ENCODE measurements around the gene TTLL11. TPM values are rescaled to one million over a fixed set of nuclear protein-coding genes. Genes with fewer than 3 reads are reported as not detected.
A peak's percentile ranks its signal among the peaks of the same experiment; 100 is the strongest.

Gene TTLL11
- total RNA-seq, 1 experiment from 2014 or later = 3.8 TPM

GRCh38 chr9:122109035-122109813 is 16.1 kb upstream of the TTLL11 start:
- H3K27ac ChIP-seq = no peak overlapping the region
- no peak overlapping the region for H3K4me3 ChIP-seq
- no peak for DNase-seq (ENCODE audit: low read depth in 1 of 2, low spot score in 2 of 2)
- H3K4me1 ChIP-seq (replicated peaks) = no peaks in the 10 kb centered on the region
- no peaks in the 10 kb centered on the region for H3K27me3 ChIP-seq (replicated peaks)
- H3K36me3 ChIP-seq = no peaks in the 10 kb centered on the region
- H3K9me3 ChIP-seq (replicated peaks) = no peaks in the 10 kb centered on the region

GRCh38 chr9:122107291-122107805 is 14.2 kb upstream of the TTLL11 start:
- Histone ChIP-seq H3K4me3 (no peak overlapping the region), H3K27me3 (replicated peaks) (no peaks in the 10 kb centered on the region), H3K27ac (no peak overlapping the region), H3K4me1 (replicated peaks) (no peaks in the 10 kb centered on the region), H3K36me3 (no peaks in the 10 kb centered on the region), H3K9me3 (replicated peaks) (no peaks in the 10 kb centered on the region)
- no peak for DNase-seq (ENCODE audit: low read depth in 1 of 2, low spot score in 2 of 2)

GRCh38 chr9:122106576-122106975 is 13.5 kb upstream of the TTLL11 start:
- H3K4me1 ChIP-seq (replicated peaks) = no peaks in the 10 kb centered on the region
- no peak for DNase-seq (ENCODE audit: low read depth in 1 of 2, low spot score in 2 of 2)
- no peak overlapping the region for H3K27ac ChIP-seq

GRCh38 chr9:122103985-122104384 is 10.9 kb upstream of the TTLL11 start:
- no peaks in the 10 kb centered on the region for H3K27me3 ChIP-seq (replicated peaks)
- H3K9me3 ChIP-seq (replicated peaks) = no peaks in the 10 kb centered on the region
- no peak for DNase-seq (ENCODE audit: low read depth in 1 of 2, low spot score in 2 of 2)

More at GRCh38 chr9:122106576-122106975, 13.5 kb upstream of the TTLL11 start:
- Histone ChIP-seq H3K4me3 (no peak overlapping the region), H3K9me3 (replicated peaks) (no peaks in the 10 kb centered on the region), H3K36me3 (no peaks in the 10 kb centered on the region), H3K27me3 (replicated peaks) (no peaks in the 10 kb centered on the region)

GRCh38 chr9:122102156-122102555 is 9.0 kb upstream of the TTLL11 start:
- H3K9me3 ChIP-seq (replicated peaks) = no peaks in the 10 kb centered on the region
- no peaks in the 10 kb centered on the region for H3K4me1 ChIP-seq (replicated peaks)
- H3K4me3 ChIP-seq = no peak overlapping the region
- no peaks in the 10 kb centered on the region for H3K27me3 ChIP-seq (replicated peaks)
- no peaks in the 10 kb centered on the region for H3K36me3 ChIP-seq
- DNase-seq (ENCODE audit: low read depth in 1 of 2, low spot score in 2 of 2) = no peak
- H3K27ac ChIP-seq = no peak overlapping the region

More at GRCh38 chr9:122103985-122104384, 10.9 kb upstream of the TTLL11 start:
- no peaks in the 10 kb centered on the region for H3K4me1 ChIP-seq (replicated peaks)
- no peaks in the 10 kb centered on the region for H3K36me3 ChIP-seq
- H3K4me3 ChIP-seq = no peak overlapping the region
- no peak overlapping the region for H3K27ac ChIP-seq

- Histone ChIP-seq H3K4me3 (no peak overlapping the region), H3K4me1 (replicated peaks) (no peaks in the 10 kb centered on the region), H3K27me3 (replicated peaks) (no peaks in the 10 kb centered on the region), H3K27ac (no peak overlapping the region), H3K36me3 (no peaks in the 10 kb centered on the region), H3K9me3 (replicated peaks) (no peaks in the 10 kb centered on the region)
- no peak for DNase-seq (ENCODE audit: low read depth in 1 of 2, low spot score in 2 of 2)
These were observed 7.6 kb upstream of the TTLL11 start for GRCh38 chr9:122100756-122101155.

- H3K4me3 ChIP-seq = no peak overlapping the region
- H3K4me1 ChIP-seq (replicated peaks) = no peaks in the 10 kb centered on the region
- no peak overlapping the region for H3K27ac ChIP-seq
- H3K36me3 ChIP-seq = no peaks in the 10 kb centered on the region
- peak; percentile 52 to 68 for DNase-seq (ENCODE audit: low read depth in 1 of 2, low spot score in 2 of 2)
- H3K27me3 ChIP-seq (replicated peaks) = no peaks in the 10 kb centered on the region
- H3K9me3 ChIP-seq (replicated peaks) = no peaks in the 10 kb centered on the region
These were observed 6.3 kb upstream of the TTLL11 start for GRCh38 chr9:122099271-122099869.

- peaks cover 3% of the 10 kb centered on the region for H3K36me3 ChIP-seq
- H3K27me3 ChIP-seq (replicated peaks) = no peaks in the 10 kb centered on the region
- no peak for DNase-seq (ENCODE audit: low read depth in 1 of 2, low spot score in 2 of 2)
- H3K4me1 ChIP-seq (replicated peaks) = peaks cover 4% of the 10 kb centered on the region
- H3K4me3 ChIP-seq = no peak overlapping the region
- no peak overlapping the region for H3K27ac ChIP-seq
- H3K9me3 ChIP-seq (replicated peaks) = no peaks in the 10 kb centered on the region
These were observed 4.7 kb upstream of the TTLL11 start for GRCh38 chr9:122097679-122098315.

- Histone ChIP-seq H3K27me3 (replicated peaks) (no peaks in the 10 kb centered on the region), H3K9me3 (replicated peaks) (no peaks in the 10 kb centered on the region), H3K4me3 (no peak overlapping the region), H3K27ac (no peak overlapping the region), H3K36me3 (peaks cover 7% of the 10 kb centered on the region), H3K4me1 (replicated peaks) (peaks cover 11% of the 10 kb centered on the region)
- DNase-seq (ENCODE audit: low read depth in 1 of 2, low spot score in 2 of 2) = no peak
These were observed 3.7 kb upstream of the TTLL11 start for GRCh38 chr9:122096620-122097415.

GRCh38 chr9:122095010-122095767 is 2.1 kb upstream of the TTLL11 start:
- peak in 1 of 2 experiments; percentile 28 for DNase-seq (ENCODE audit: low read depth in 1 of 2, low spot score in 2 of 2)
- H3K4me3 ChIP-seq = no peak overlapping the region
- peaks cover 7% of the 10 kb centered on the region for H3K36me3 ChIP-seq
- H3K4me1 ChIP-seq (replicated peaks) = peaks cover 14% of the 10 kb centered on the region
- H3K27ac ChIP-seq = no peak overlapping the region
- no peaks in the 10 kb centered on the region for H3K27me3 ChIP-seq (replicated peaks)
- no peaks in the 10 kb centered on the region for H3K9me3 ChIP-seq (replicated peaks)

- no peak for DNase-seq (ENCODE audit: low read depth in 1 of 2, low spot score in 2 of 2)
- H3K4me3 ChIP-seq = peak overlapping the region; percentile 95
- no peaks in the 10 kb centered on the region for H3K27me3 ChIP-seq (replicated peaks)
- peaks cover 14% of the 10 kb centered on the region for H3K4me1 ChIP-seq (replicated peaks)
- no peak overlapping the region for H3K27ac ChIP-seq
- no peaks in the 10 kb centered on the region for H3K9me3 ChIP-seq (replicated peaks)
- peaks cover 7% of the 10 kb centered on the region for H3K36me3 ChIP-seq
These were observed 1.2 kb downstream of the TTLL11 start for GRCh38 chr9:122091682-122092592.

GRCh38 chr9:122090981-122091380 is 2.1 kb downstream of the TTLL11 start:
- no peak overlapping the region for H3K27ac ChIP-seq
- no peaks in the 10 kb centered on the region for H3K27me3 ChIP-seq (replicated peaks)
- no peak overlapping the region for H3K4me3 ChIP-seq
- peaks cover 7% of the 10 kb centered on the region for H3K36me3 ChIP-seq
- no peaks in the 10 kb centered on the region for H3K9me3 ChIP-seq (replicated peaks)
- DNase-seq (ENCODE audit: low read depth in 1 of 2, low spot score in 2 of 2) = no peak
- peaks cover 14% of the 10 kb centered on the region for H3K4me1 ChIP-seq (replicated peaks)
